D721Med (cell line): ENCODE data around the gene CAB39.

Experiments used
- DNase-seq: peaks from one replicate; pipeline ENCODE4 v3.0.0; 2011; ENCODE audit warnings: low spot score; ENCODE audit not compliant: insufficient read length
- FAIRE-seq: peaks from 2 replicates; lab custom pipeline; 2011; peaks lifted over from hg19 to GRCh38; lab: Jason Lieb, UNC
- CTCF ChIP-seq: IDR thresholded peaks from 2 replicates; pipeline ENCODE4 v1.5.1; 2012; ENCODE audit warnings: mild to moderate bottlenecking, control low read depth; ENCODE audit not compliant: insufficient read depth; ENCODE audit errors: missing control alignments

Gene CAB39

GRCh38 chr2:230790981-230791380 lies 78.3 kb downstream of the CAB39 start:
- no peak for TF ChIP-seq CTCF
- no peak for FAIRE-seq
- no peak for DNase-seq

- DNase-seq (no peak), FAIRE-seq (no peak)
- TF ChIP-seq CTCF: no peak
Measured at GRCh38 chr2:230793572-230794359, 81.1 kb downstream of the CAB39 start.

- TF ChIP-seq CTCF: no peak
- FAIRE-seq: no peak
Measured at GRCh38 chr2:230794497-230794896, 81.9 kb downstream of the CAB39 start.

GRCh38 chr2:230795856-230796255 lies 83.2 kb downstream of the CAB39 start:
- no peak for TF ChIP-seq CTCF
- FAIRE-seq: no peak

More at GRCh38 chr2:230794497-230794896, 81.9 kb downstream of the CAB39 start:
- DNase-seq: no peak

GRCh38 chr2:230796280-230796862 lies 83.7 kb downstream of the CAB39 start:
- no peak for DNase-seq
- no peak for FAIRE-seq
- no peak for TF ChIP-seq CTCF

More at GRCh38 chr2:230795856-230796255, 83.2 kb downstream of the CAB39 start:
- DNase-seq: no peak

- no peak for FAIRE-seq
Measured at GRCh38 chr2:230797515-230798495, 85.2 kb downstream of the CAB39 start.

More at GRCh38 chr2:230797515-230798495, 85.2 kb downstream of the CAB39 start:
- DNase-seq: no peak
- no peak for TF ChIP-seq CTCF
